Central memory CD8-positive, alpha-beta T cell (primary cell): Measurements from ENCODE around the gene RFX2.

ENCODE experiments used
- ATAC-seq: fragments of 150-1000 bp; cut with Tn5 transposase; replicated peaks from 2 replicates; pipeline ENCODE4 v1.10.0; 2022; ENCODE audit warnings: mild to moderate bottlenecking, moderate FRiP score, moderate number of reproducible peaks; ENCODE audit not compliant: poor library complexity, severe bottlenecking; ENCODE audit errors: extremely low read depth
- DNase-seq, 2 donors: peaks; one replicate each; pipeline ENCODE4 v3.0.0; 2021; ENCODE audit warnings: low spot score in 2 of 2
- H3K27ac Mint-ChIP-seq: one replicate; pipeline ENCODE4 v1.8.0; 2022; ENCODE audit warnings: low read depth, mild to moderate bottlenecking, moderate library complexity, mixed read lengths
- H3K27me3 Mint-ChIP-seq: one replicate; pipeline ENCODE4 v1.8.0; 2022; ENCODE audit warnings: mixed read lengths
- H3K36me3 Mint-ChIP-seq: one replicate; pipeline ENCODE4 v1.8.0; 2022; ENCODE audit warnings: mild to moderate bottlenecking, moderate library complexity, mixed read lengths; ENCODE audit not compliant: insufficient read depth
- H3K4me1 Mint-ChIP-seq: one replicate; pipeline ENCODE4 v1.8.0; 2022; ENCODE audit warnings: mixed read lengths
- H3K4me3 Mint-ChIP-seq: one replicate; pipeline ENCODE4 v1.8.0; 2022; ENCODE audit warnings: mild to moderate bottlenecking, moderate library complexity, mixed read lengths
- H3K9me3 Mint-ChIP-seq: one replicate; pipeline ENCODE4 v1.8.0; 2022; ENCODE audit warnings: mixed read lengths

The RFX2 gene

DNA sequence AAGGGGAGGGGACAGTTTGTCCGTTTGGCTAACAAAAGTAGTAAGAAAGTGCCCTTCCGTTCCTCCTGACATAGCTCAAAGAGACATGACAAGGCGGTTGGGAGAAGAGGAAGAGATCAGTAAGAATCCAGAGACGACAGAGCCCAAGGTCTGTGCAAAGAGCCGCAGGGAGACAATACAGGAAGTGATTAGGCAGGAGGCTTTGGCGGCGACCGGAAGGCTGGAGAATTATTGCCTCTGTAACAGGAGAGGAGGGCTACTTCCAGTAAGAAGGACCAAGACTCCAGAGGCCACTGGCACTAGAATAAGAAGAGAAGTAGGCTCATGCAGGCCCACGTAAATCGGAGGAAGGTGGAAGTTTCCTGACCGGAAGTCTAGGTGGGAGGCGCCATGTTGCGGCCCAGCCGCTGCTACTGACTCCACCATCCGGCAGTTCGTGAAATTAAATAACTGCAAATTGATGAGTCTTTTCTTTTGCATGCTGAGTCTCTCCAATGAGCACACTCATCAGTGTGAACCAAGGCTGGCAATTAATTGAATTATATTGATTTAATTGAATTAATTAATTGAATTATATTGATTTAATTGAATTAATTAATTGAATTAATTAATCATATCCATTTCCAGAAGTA, 9.9 kb downstream of the RFX2 start:
- no peaks in the 10 kb centered on the region for H3K9me3 Mint-ChIP-seq
- H3K4me1 Mint-ChIP-seq, result peaks cover 6% of the 10 kb centered on the region
- H3K27me3 Mint-ChIP-seq, result peaks cover 7% of the 10 kb centered on the region
- peaks cover 5% of the 10 kb centered on the region for H3K36me3 Mint-ChIP-seq
- peak overlapping the region; percentile 23 for H3K4me3 Mint-ChIP-seq
- DNase-seq (no peak), ATAC-seq (no peak)
- H3K27ac Mint-ChIP-seq, result no peak overlapping the region

GRCh38 chr19:6099599-6099998, 10.7 kb downstream of the RFX2 start:
- ATAC-seq (no peak), DNase-seq (no peak)
- peaks cover 5% of the 10 kb centered on the region for H3K36me3 Mint-ChIP-seq
- H3K4me3 Mint-ChIP-seq, result peak overlapping the region; percentile 23
- H3K27me3 Mint-ChIP-seq, result no peaks in the 10 kb centered on the region
- H3K4me1 Mint-ChIP-seq, result peaks cover 6% of the 10 kb centered on the region
- no peaks in the 10 kb centered on the region for H3K9me3 Mint-ChIP-seq
- no peak overlapping the region for H3K27ac Mint-ChIP-seq

- Mint-ChIP-seq H3K36me3 (peaks cover 5% of the 10 kb centered on the region), H3K4me3 (no peak overlapping the region), H3K9me3 (no peaks in the 10 kb centered on the region), H3K27me3 (no peaks in the 10 kb centered on the region), H3K4me1 (peaks cover 6% of the 10 kb centered on the region), H3K27ac (no peak overlapping the region)
- DNase-seq (no peak), ATAC-seq (no peak)
Observed at GRCh38 chr19:6099033-6099432, 11.3 kb downstream of the RFX2 start.

- Mint-ChIP-seq H3K27me3 (no peaks in the 10 kb centered on the region), H3K27ac (no peak overlapping the region), H3K36me3 (peaks cover 5% of the 10 kb centered on the region), H3K4me3 (no peak overlapping the region), H3K9me3 (no peaks in the 10 kb centered on the region), H3K4me1 (peaks cover 6% of the 10 kb centered on the region)
- no peak for DNase-seq
- no peak for ATAC-seq
Observed at GRCh38 chr19:6098574-6098973, 11.7 kb downstream of the RFX2 start.

DNA sequence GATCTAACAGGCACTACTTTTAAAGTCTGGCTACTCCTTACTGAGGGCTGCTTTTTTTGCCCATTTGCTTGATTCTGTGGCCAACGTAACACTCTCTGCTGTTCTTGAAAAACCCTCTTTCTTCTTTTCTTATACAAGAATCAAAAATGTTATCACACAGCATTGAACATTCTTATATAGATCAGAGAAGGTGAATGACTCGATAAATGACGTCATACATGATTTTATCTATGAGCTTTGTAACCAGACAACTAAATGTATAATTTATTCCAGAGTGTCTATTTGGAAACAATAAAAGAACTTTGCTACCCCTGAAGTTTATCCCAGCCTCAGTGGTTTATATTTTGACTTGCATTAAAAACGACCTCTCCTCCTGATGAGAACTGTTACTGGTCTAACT, 12.4 kb downstream of the RFX2 start:
- ATAC-seq, result no peak
- H3K27me3 Mint-ChIP-seq, result no peaks in the 10 kb centered on the region
- H3K4me3 Mint-ChIP-seq, result no peak overlapping the region

DNA sequence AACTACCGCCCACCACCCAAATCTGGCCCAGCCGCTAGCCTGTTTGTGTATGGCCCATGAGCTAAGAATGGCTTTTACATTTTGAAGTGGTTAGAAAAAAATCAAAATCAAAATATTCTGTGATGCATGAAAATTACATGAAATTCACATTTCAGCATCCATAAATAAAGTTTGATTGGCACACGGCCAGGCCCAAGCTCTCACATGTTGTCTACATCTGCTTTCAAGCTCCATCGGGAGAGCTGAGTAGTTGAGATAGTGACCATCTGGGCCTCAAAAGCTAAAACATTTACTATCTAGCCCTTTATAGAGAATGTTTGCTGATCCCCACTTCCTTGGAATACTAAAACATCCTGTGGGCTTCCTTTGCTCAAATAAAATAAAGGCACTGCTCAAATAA, 14.5 kb downstream of the RFX2 start:
- Mint-ChIP-seq H3K27me3 (no peaks in the 10 kb centered on the region), H3K4me1 (peaks cover 6% of the 10 kb centered on the region), H3K27ac (no peak overlapping the region), H3K9me3 (no peaks in the 10 kb centered on the region), H3K36me3 (peaks cover 5% of the 10 kb centered on the region), H3K4me3 (no peak overlapping the region)
- ATAC-seq (no peak), DNase-seq (no peak)

More for the DNA sequence above, 12.4 kb downstream of the RFX2 start:
- H3K4me1 Mint-ChIP-seq, result peaks cover 6% of the 10 kb centered on the region
- H3K9me3 Mint-ChIP-seq, result no peaks in the 10 kb centered on the region
- no peak overlapping the region for H3K27ac Mint-ChIP-seq
- H3K36me3 Mint-ChIP-seq, result peaks cover 5% of the 10 kb centered on the region
- DNase-seq, result no peak

GRCh38 chr19:6092329-6093286, 17.7 kb downstream of the RFX2 start:
- Mint-ChIP-seq H3K4me1 (peaks cover 4% of the 10 kb centered on the region), H3K27me3 (peaks cover 10% of the 10 kb centered on the region), H3K27ac (no peak overlapping the region), H3K9me3 (no peaks in the 10 kb centered on the region), H3K36me3 (no peaks in the 10 kb centered on the region), H3K4me3 (no peak overlapping the region)
- DNase-seq (no peak), ATAC-seq (no peak)

DNA sequence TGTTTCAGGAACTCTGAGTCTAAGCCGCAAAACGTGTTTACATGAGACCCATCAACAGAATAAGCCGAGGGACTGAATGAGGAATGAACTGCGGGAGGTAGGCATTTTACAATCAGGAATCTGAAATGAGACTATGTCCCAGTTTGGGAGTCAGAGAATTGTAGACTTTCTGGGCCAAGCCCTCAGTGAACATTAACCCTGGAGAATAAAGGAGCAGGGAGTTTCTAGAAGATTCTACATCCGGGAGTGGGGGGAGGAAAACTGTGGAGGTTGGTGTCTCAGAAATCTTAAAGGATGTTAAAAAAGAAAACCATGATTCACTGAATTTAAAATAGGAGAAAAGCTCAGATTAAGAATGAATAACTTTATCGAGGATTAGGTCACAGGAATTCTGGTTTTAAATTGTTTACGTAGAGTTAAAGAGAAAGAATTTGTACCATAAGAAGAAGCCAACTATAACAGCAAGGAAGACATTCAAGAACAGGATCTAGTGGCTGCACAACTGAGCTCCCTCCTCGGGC, 18.5 kb downstream of the RFX2 start:
- no peak for DNase-seq
- H3K27ac Mint-ChIP-seq, result no peak overlapping the region
- H3K9me3 Mint-ChIP-seq, result no peaks in the 10 kb centered on the region
- H3K27me3 Mint-ChIP-seq, result peaks cover 18% of the 10 kb centered on the region
- no peaks in the 10 kb centered on the region for H3K36me3 Mint-ChIP-seq
- no peak overlapping the region for H3K4me3 Mint-ChIP-seq
- ATAC-seq, result no peak
- H3K4me1 Mint-ChIP-seq, result peaks cover 12% of the 10 kb centered on the region

DNA sequence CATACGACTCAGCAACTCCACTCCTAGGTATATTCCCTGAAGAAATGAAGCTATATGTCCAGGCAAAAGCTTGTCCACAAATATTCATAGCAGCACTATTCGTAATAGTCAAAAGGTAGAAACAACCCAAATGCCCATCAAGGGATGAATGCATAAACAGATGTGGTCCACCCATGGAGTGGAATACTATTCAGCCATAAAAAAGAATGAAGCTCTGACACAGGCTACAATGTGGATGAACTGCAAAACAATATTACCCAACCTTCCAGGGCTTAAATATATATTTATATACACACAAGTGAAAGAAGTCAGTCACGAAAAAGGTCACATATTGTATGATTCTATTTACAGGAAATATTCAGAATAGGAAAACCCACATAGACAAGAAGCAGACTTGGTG, 19.7 kb downstream of the RFX2 start:
- H3K27ac Mint-ChIP-seq, result no peak overlapping the region

GRCh38 chr19:6088602-6089049, 21.7 kb downstream of the RFX2 start:
- peaks cover 20% of the 10 kb centered on the region for H3K27me3 Mint-ChIP-seq
- H3K4me3 Mint-ChIP-seq, result no peak overlapping the region
- peaks cover 16% of the 10 kb centered on the region for H3K4me1 Mint-ChIP-seq
- DNase-seq, result no peak
- H3K27ac Mint-ChIP-seq, result no peak overlapping the region
- H3K36me3 Mint-ChIP-seq, result no peaks in the 10 kb centered on the region
- no peaks in the 10 kb centered on the region for H3K9me3 Mint-ChIP-seq
- ATAC-seq, result no peak

More for the DNA sequence above, 19.7 kb downstream of the RFX2 start:
- ATAC-seq (no peak), DNase-seq (no peak)
- H3K9me3 Mint-ChIP-seq, result no peaks in the 10 kb centered on the region
- H3K27me3 Mint-ChIP-seq, result peaks cover 20% of the 10 kb centered on the region
- H3K36me3 Mint-ChIP-seq, result no peaks in the 10 kb centered on the region
- no peak overlapping the region for H3K4me3 Mint-ChIP-seq
- peaks cover 16% of the 10 kb centered on the region for H3K4me1 Mint-ChIP-seq

GRCh38 chr19:6087074-6087571, 23.2 kb downstream of the RFX2 start:
- no peaks in the 10 kb centered on the region for H3K9me3 Mint-ChIP-seq
- no peak for DNase-seq
- H3K4me3 Mint-ChIP-seq, result peak overlapping the region; percentile 73
- ATAC-seq, result peak; percentile 83
- no peaks in the 10 kb centered on the region for H3K36me3 Mint-ChIP-seq
- H3K27ac Mint-ChIP-seq, result peak overlapping the region; percentile 56
- peaks cover 20% of the 10 kb centered on the region for H3K27me3 Mint-ChIP-seq
- H3K4me1 Mint-ChIP-seq, result peaks cover 16% of the 10 kb centered on the region

DNA sequence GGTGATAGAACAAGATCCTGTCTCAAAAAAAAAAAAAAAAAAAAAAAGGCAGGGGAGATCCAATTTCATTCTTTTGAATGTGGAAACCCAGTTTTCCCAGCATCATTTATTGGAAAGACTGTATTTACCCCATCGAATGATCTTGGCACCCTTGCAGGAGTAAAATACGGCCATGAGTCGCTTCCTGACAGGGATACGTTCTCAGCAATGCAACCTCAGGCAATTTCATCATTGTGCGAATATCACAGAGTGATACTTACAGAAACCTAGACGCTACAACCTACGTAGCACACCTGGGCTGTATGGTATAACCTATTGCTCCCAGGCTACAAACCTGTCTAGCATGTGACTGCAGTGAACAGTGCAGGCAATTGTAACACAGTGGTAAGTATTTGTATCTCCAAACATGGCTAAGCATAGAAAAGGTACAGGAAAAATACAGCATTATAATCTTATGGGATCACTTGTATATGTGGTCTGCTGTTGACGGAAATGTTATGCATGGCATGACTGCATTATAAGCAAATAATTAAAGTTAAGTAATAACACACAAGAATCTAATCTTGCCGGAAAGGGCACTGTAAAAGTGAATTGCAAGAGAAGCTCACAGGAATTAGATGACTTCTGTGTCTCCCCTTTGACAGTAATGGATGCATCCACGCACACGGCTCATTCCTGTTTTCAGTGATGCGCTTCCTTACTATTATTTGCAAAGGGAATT, 24.1 kb downstream of the RFX2 start:
- Mint-ChIP-seq H3K27me3 (peaks cover 20% of the 10 kb centered on the region), H3K9me3 (no peaks in the 10 kb centered on the region), H3K4me1 (peaks cover 16% of the 10 kb centered on the region), H3K27ac (no peak overlapping the region), H3K36me3 (no peaks in the 10 kb centered on the region), H3K4me3 (peak overlapping the region; percentile 73)
- DNase-seq (no peak), ATAC-seq (no peak)
